Lung (tissue), 12 donors: Measurements from ENCODE around the gene EMC6. TPM values are rescaled to one million over a fixed set of nuclear protein-coding genes. Genes with fewer than 3 reads are reported as not detected.

Experiments
- ATAC-seq: fragments of 200-7000 bp; cut with Tn5 transposase; one replicate; pipeline ENCODE4 v1.9.1; 2020; ENCODE audit warnings: moderate number of reproducible peaks; ENCODE audit not compliant: insufficient read depth, low FRiP score
- DNase-seq, 3 donors: peaks; one replicate each; pipeline ENCODE4 v3.0.0-alpha.2; 2013 to 2017
- H3K27ac ChIP-seq, 2 donors: one replicate each; pipeline ENCODE4 v1.5.1; 2013; ENCODE audit warnings: mild to moderate bottlenecking in 2 of 2, moderate library complexity in 2 of 2, control low read depth in 1 of 2, inconsistent platforms in 1 of 2, low read depth in 1 of 2, low read length in 1 of 2
- H3K27me3 ChIP-seq, 3 donors: one replicate each; pipeline ENCODE4 v1.5.1; 2013; ENCODE audit warnings: low read length in 2 of 3; ENCODE audit not compliant: control insufficient read depth in 3 of 3, insufficient read depth in 3 of 3
- H3K36me3 ChIP-seq, 4 donors: one replicate each; pipeline ENCODE4 v1.5.1; 2013; ENCODE audit warnings: low read length in 4 of 4, mild to moderate bottlenecking in 1 of 4, moderate library complexity in 1 of 4; ENCODE audit not compliant: control insufficient read depth in 4 of 4, insufficient read depth in 4 of 4
- H3K4me1 ChIP-seq, 5 donors: one replicate each; pipeline ENCODE4 v1.5.1; 2013; ENCODE audit warnings: low read length in 5 of 5, mild to moderate bottlenecking in 2 of 5, moderate library complexity in 1 of 5; ENCODE audit not compliant: control insufficient read depth in 5 of 5, insufficient read depth in 5 of 5
- H3K4me3 ChIP-seq: one replicate; pipeline ENCODE4 v1.5.1; 2013; ENCODE audit warnings: mild to moderate bottlenecking, control low read depth, moderate library complexity
- H3K9ac ChIP-seq, 2 donors: one replicate each; pipeline ENCODE4 v1.5.1; 2013; ENCODE audit warnings: low read length in 2 of 2, control low read depth in 1 of 2; ENCODE audit not compliant: insufficient read depth in 1 of 2
- H3K9me3 ChIP-seq, 4 donors: one replicate each; pipeline ENCODE4 v1.5.1; 2013; ENCODE audit warnings: low read length in 3 of 4, mild to moderate bottlenecking in 1 of 4, moderate library complexity in 1 of 4; ENCODE audit not compliant: control insufficient read depth in 4 of 4, insufficient read depth in 3 of 4
- WGBS, 2 donors: extraction: QIAGEN DNeasy Blood & Tissue Kit; methylation state at CpG; one replicate each; pipeline ENCODE4 v1.1.7; 2013; 5-methylcytosine and 5-hydroxymethylcytosine counted together
- polyA plus RNA-seq, 2 donors: library from polyadenylated mRNA; stranded (reverse); fragments of 200-250 nt; gene quantifications; one replicate each; pipeline ENCODE4 v1.2.1, GENCODE V29; 2013
- total RNA-seq, 2 donors: library from RNA; depleted of rRNA in 1 of 2; stranded (reverse); fragments of >200 nt in 1 of 2; gene quantifications; one replicate each; pipeline ENCODE4 v1.2.1, GENCODE V29; 2014 to 2021
- TF ChIP-seq, protein P1 (sequence below): IDR thresholded peaks from 2 replicates; pipeline ENCODE4 v1.5.1; 2012; ENCODE audit warnings: mild to moderate bottlenecking; ENCODE audit errors: control extremely low read depth, extremely low read depth
- donor health status: control.
- donor health status: control.
- donor health status: Bipolar disorder and iron deficiency.
- donor health status: healthy.
- donor health status: DM: yes; HTN: yes; CAD: no.

EMC6 gene
- total and polyA plus RNA-seq, 4 donors, result 10.9 to 93.4 (median 62.5) TPM

DNA sequence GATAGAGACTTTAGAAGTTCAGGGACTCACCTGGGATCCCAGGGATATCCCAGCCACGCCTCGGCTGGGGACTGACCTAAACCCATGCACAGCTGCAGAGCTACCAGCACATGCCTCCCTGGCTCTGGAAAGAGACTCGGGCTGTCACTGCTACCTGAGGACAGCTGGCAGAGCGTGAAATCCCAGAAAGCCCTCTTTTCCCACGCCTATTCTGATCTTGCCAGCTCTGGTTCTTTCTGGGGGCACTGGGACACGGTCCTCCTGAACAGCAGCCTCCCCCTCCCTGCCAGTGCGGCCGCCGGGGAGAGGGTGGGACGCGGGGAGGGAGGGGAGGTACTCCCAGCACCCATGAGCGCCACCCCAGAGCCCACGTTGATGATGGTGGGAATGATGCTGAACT, 16.6 kb downstream of the EMC6 start:
- H3K9ac ChIP-seq, result no peak overlapping the region
- no peaks in the 10 kb centered on the region for H3K9me3 ChIP-seq
- peak overlapping the region; percentile 13 for H3K4me3 ChIP-seq
- H3K27ac ChIP-seq, result no peak overlapping the region
- peaks cover 0 to 23% (median 3%) of the 10 kb centered on the region in 3 donors for H3K27me3 ChIP-seq
- WGBS, 2 donors, result 33 to 50% methylated on average over 8 to 13 of the region's 13 CpGs
- H3K36me3 ChIP-seq, result no peaks in the 10 kb centered on the region
- DNase-seq (no peak), ATAC-seq (no peak)
- no peaks in the 10 kb centered on the region for H3K4me1 ChIP-seq
- TF ChIP-seq, protein P1, sequence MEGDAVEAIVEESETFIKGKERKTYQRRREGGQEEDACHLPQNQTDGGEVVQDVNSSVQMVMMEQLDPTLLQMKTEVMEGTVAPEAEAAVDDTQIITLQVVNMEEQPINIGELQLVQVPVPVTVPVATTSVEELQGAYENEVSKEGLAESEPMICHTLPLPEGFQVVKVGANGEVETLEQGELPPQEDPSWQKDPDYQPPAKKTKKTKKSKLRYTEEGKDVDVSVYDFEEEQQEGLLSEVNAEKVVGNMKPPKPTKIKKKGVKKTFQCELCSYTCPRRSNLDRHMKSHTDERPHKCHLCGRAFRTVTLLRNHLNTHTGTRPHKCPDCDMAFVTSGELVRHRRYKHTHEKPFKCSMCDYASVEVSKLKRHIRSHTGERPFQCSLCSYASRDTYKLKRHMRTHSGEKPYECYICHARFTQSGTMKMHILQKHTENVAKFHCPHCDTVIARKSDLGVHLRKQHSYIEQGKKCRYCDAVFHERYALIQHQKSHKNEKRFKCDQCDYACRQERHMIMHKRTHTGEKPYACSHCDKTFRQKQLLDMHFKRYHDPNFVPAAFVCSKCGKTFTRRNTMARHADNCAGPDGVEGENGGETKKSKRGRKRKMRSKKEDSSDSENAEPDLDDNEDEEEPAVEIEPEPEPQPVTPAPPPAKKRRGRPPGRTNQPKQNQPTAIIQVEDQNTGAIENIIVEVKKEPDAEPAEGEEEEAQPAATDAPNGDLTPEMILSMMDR, result no peak

GRCh38 chr17:3688027-3688553, 19.5 kb downstream of the EMC6 start:
- H3K9me3 ChIP-seq, result no peaks in the 10 kb centered on the region
- no peak overlapping the region for H3K9ac ChIP-seq
- no peak for DNase-seq
- WGBS, 2 donors, result 40 to 53% methylated on average over 19 of the region's 19 CpGs
- no peak overlapping the region for H3K4me3 ChIP-seq
- H3K4me1 ChIP-seq, result no peaks in the 10 kb centered on the region
- TF ChIP-seq, protein P1, result no peak
- peaks cover 3 to 30% (median 4%) of the 10 kb centered on the region in 3 donors for H3K27me3 ChIP-seq
- ATAC-seq, result no peak
- H3K36me3 ChIP-seq, result no peaks in the 10 kb centered on the region
- H3K27ac ChIP-seq, result no peak overlapping the region

DNA sequence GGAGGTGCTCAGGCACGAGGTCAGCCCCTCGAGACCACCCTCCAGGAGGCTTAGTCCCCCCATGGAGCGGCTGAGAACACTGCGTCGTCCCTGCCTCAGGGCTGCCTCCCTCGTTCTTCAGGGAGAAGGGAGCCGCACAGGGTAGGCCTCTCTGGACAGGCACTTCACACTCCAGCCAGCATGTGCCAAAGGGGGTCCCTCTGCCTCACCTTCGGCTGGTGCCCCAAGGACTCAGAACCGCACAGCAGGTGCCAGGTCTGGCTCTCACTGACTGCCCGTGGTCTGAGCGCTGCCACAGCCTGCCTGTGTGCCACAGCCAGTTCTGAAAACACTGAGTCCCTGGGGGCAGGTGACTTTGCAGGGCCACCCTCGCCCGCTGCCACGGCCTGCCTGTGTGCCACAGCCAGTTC, 20.2 kb downstream of the EMC6 start:
- TF ChIP-seq, protein P1, result no peak
- Histone ChIP-seq H3K4me1 (no peaks in the 10 kb centered on the region), H3K9me3 (no peaks in the 10 kb centered on the region), H3K27ac (peak overlapping the region in 1 of 2 donors; percentile 24), H3K9ac (no peak overlapping the region), H3K4me3 (no peak overlapping the region), H3K27me3 (peaks cover 3 to 30% (median 9%) of the 10 kb centered on the region in 3 donors), H3K36me3 (no peaks in the 10 kb centered on the region)
- WGBS, 2 donors, result 75 to 87% methylated on average over 11 to 14 of the region's 14 CpGs
- ATAC-seq (no peak), DNase-seq (no peak)
